Left ventricle myocardium inferior (tissue), 1 donor: ENCODE results near the gene TFDP1. TPM values are rescaled to one million over a fixed set of nuclear protein-coding genes. Genes with fewer than 3 reads are reported as not detected.

Source experiments
- DNase-seq: peaks from one replicate; pipeline ENCODE4 v3.0.0-alpha.2; 2020
- H3K27ac ChIP-seq: fragments of 200-600 bp; replicated peaks from 2 replicates; pipeline ENCODE4 v1.8.0; 2021
- H3K27me3 ChIP-seq: fragments of 200-600 bp; 2 replicates; pipeline ENCODE4 v1.8.0; 2021; ENCODE audit warnings: low read depth
- H3K36me3 ChIP-seq: fragments of 200-600 bp; 2 replicates; pipeline ENCODE4 v1.8.0; 2021
- H3K4me1 ChIP-seq: fragments of 200-600 bp; 2 replicates; pipeline ENCODE4 v1.8.0; 2021
- H3K4me3 ChIP-seq: fragments of 200-600 bp; 2 replicates; pipeline ENCODE4 v1.8.0; 2021; ENCODE audit warnings: mild to moderate bottlenecking, moderate library complexity
- H3K9me3 ChIP-seq: fragments of 200-600 bp; replicated peaks from 2 replicates; pipeline ENCODE4 v1.8.0; 2021
- intact Hi-C: fragments of 100-400 bp; cut with micrococcal nuclease; formaldehyde crosslinking; loops from one replicate; pipeline ENCODE4 v1.11.0; 2022
- total RNA-seq: library from RNA; stranded (reverse); fragmentation: NEBNext Ultra II Directional; extraction: Animal tissue kit (Norgen Biotek cat#: 25700); gene quantifications from one replicate; pipeline ENCODE4 v1.2.1, GENCODE V29; 2021
- TF ChIP-seq, protein P1 (sequence below): fragments of 200-600 bp; IDR thresholded peaks from 2 replicates; pipeline ENCODE4 v1.8.0; 2021; ENCODE audit warnings: antibody characterized with exemption, mild to moderate bottlenecking, borderline replicate concordance
- donor health status: DM: no; HTN: yes; CAD: no; lungs with severe emphysema.

TFDP1 gene
- total RNA-seq, 1 donor from 2014 or later = 48.7 TPM

DNA sequence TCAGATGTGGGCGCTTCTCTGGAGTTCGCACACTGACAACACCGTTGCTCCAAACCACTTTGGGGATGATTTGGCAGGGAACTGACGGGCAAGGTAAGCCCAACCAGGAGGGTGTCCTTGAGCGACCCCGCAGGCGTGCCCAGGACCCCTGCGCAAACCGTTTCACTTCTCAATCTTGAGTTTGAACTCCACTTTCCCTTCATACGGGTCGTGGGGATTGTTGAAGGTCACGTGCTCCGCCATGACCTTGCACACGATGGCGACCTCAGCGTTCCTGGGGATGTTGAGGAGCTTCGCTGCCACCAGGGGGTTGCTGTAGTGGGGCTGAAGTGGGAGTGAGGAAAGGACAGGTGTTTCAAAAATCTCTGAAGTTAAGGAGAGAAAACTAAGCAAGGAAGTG is 64.7 kb downstream of the TFDP1 start:
- no peaks in the 10 kb centered on the region for H3K9me3 ChIP-seq
- intact Hi-C loops = no loop called here
- no peak overlapping the region for H3K27ac ChIP-seq
- no peak overlapping the region for H3K4me3 ChIP-seq
- no peaks in the 10 kb centered on the region for H3K27me3 ChIP-seq
- H3K36me3 ChIP-seq = no peaks in the 10 kb centered on the region
- TF ChIP-seq, protein P1, sequence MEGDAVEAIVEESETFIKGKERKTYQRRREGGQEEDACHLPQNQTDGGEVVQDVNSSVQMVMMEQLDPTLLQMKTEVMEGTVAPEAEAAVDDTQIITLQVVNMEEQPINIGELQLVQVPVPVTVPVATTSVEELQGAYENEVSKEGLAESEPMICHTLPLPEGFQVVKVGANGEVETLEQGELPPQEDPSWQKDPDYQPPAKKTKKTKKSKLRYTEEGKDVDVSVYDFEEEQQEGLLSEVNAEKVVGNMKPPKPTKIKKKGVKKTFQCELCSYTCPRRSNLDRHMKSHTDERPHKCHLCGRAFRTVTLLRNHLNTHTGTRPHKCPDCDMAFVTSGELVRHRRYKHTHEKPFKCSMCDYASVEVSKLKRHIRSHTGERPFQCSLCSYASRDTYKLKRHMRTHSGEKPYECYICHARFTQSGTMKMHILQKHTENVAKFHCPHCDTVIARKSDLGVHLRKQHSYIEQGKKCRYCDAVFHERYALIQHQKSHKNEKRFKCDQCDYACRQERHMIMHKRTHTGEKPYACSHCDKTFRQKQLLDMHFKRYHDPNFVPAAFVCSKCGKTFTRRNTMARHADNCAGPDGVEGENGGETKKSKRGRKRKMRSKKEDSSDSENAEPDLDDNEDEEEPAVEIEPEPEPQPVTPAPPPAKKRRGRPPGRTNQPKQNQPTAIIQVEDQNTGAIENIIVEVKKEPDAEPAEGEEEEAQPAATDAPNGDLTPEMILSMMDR = no peak
- peak; percentile 3 for DNase-seq
- H3K4me1 ChIP-seq = peaks cover 20% of the 10 kb centered on the region

GRCh38 chr13:113650275-113650674 is 65.7 kb downstream of the TFDP1 start:
- no peaks in the 10 kb centered on the region for H3K36me3 ChIP-seq
- DNase-seq = peak; percentile 3
- intact Hi-C loops = no loop called here
- TF ChIP-seq, protein P1 = no peak
- no peaks in the 10 kb centered on the region for H3K27me3 ChIP-seq
- no peak overlapping the region for H3K4me3 ChIP-seq
- peaks cover 20% of the 10 kb centered on the region for H3K4me1 ChIP-seq
- no peak overlapping the region for H3K27ac ChIP-seq
- H3K9me3 ChIP-seq = no peaks in the 10 kb centered on the region

- intact Hi-C loops = no loop called here
- no peak overlapping the region for H3K4me3 ChIP-seq
- H3K4me1 ChIP-seq = peaks cover 20% of the 10 kb centered on the region
- H3K9me3 ChIP-seq = no peaks in the 10 kb centered on the region
- peak; percentile 10 for DNase-seq
- no peak overlapping the region for H3K27ac ChIP-seq
- no peaks in the 10 kb centered on the region for H3K27me3 ChIP-seq
- H3K36me3 ChIP-seq = no peaks in the 10 kb centered on the region
- TF ChIP-seq, protein P1 = no peak
These were observed 66.2 kb downstream of the TFDP1 start for GRCh38 chr13:113650731-113651148.

- Histone ChIP-seq H3K27me3 (no peaks in the 10 kb centered on the region), H3K9me3 (no peaks in the 10 kb centered on the region), H3K27ac (no peak overlapping the region), H3K36me3 (no peaks in the 10 kb centered on the region), H3K4me3 (no peak overlapping the region), H3K4me1 (peaks cover 19% of the 10 kb centered on the region)
- peak; percentile 9 for DNase-seq
- TF ChIP-seq, protein P1 = no peak
- intact Hi-C loops = no loop called here
These were observed 67.2 kb downstream of the TFDP1 start for GRCh38 chr13:113651511-113652403.

DNA sequence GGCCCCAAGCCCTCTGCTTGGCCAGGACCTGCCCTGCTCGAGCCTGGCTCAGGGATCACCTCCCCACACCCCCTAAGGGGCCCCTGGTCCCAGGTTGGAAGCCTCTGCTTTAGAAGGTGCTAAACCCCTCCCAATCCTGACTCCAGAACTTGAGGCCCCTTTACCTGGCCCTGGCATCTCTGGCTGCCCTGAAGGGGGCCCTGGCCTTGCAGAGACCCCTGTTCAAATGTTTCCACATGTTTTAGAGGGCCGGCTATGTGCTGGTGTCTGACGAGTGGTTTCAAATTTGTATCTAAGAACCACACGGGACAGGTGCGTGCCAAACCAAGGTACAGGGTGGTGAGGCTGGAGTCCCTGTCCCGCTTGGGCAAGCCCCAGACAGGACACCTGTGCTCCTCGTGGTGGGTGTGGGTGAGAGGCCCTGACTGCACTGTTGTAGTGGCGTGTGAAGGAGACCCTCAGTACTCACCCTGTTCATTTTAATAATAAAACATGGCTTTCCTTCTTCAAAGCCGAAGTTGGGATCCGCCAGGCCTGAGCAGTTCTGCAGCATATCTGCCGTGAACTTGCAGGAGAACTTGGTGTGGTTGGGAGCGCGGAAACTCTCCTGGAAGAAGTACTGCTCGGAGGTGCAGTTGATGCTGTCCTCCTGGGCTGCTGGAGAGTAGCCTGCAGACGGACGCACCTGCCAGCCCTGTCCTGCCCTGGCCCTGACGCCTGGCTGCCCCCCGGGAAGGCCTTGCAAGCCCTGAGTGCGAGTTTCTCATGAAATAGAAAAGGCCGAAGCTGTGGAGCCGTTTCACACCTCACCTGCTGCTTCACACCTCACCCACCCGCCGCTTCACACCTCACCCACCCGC is 68.1 kb downstream of the TFDP1 start:
- TF ChIP-seq, protein P1 = no peak
- no peak overlapping the region for H3K27ac ChIP-seq
- peaks cover 10% of the 10 kb centered on the region for H3K4me1 ChIP-seq
- DNase-seq = peak; percentile 9
- H3K9me3 ChIP-seq = no peaks in the 10 kb centered on the region
- peaks cover 4% of the 10 kb centered on the region for H3K27me3 ChIP-seq
- H3K4me3 ChIP-seq = no peak overlapping the region
- intact Hi-C loops = no loop called here
- H3K36me3 ChIP-seq = no peaks in the 10 kb centered on the region
